Right lobe of liver (tissue), 6 donors: ENCODE data around the gene DDB1. TPM values are rescaled to one million over a fixed set of nuclear protein-coding genes. Genes with fewer than 3 reads are reported as not detected.

ENCODE experiments used
- ATAC-seq, 4 donors: fragments of 200-7000 bp; cut with Tn5 transposase; one replicate each; pipeline ENCODE4 v1.9.1; 2020; ENCODE audit warnings: mild to moderate bottlenecking in 4 of 4, moderate library complexity in 4 of 4
- DNase-seq, 3 donors: peaks; one replicate each; pipeline ENCODE4 v3.0.0-alpha.2; 2020
- H3K27ac ChIP-seq, 3 donors: fragments of 200-600 bp; one replicate each; pipeline ENCODE4 v1.8.0; 2022
- H3K27me3 ChIP-seq, 2 donors: fragments of 200-600 bp; one replicate each; pipeline ENCODE4 v1.8.0; 2022
- H3K36me3 ChIP-seq, 4 donors: fragments of 200-600 bp; sonication (generic) in 1 of 4; one replicate each; pipeline versions ENCODE4 v1.5.1 to v1.8.0; 2017 to 2022; ENCODE audit warnings: control low read depth in 1 of 4
- H3K4me1 ChIP-seq, 4 donors: fragments of 200-600 bp; sonication (generic) in 1 of 4; one replicate each; pipeline versions ENCODE4 v1.5.1 to v1.8.0; 2017 to 2022; ENCODE audit warnings: control low read depth in 1 of 4
- H3K4me3 ChIP-seq, 3 donors: fragments of 200-600 bp; one replicate each; pipeline ENCODE4 v1.8.0; 2022
- H3K9me3 ChIP-seq, 4 donors: fragments of 200-600 bp; sonication (generic) in 1 of 4; one replicate each; pipeline versions ENCODE4 v1.5.1 to v1.8.0; 2017 to 2022; ENCODE audit warnings: control low read depth in 1 of 4
- POLR2A ChIP-seq: fragments of 450-650 bp; IDR thresholded peaks from one replicate; pipeline ENCODE4 v1.6.1; 2017; ENCODE audit warnings: antibody characterized with exemption, mild to moderate bottlenecking
- WGBS: methylation state at CpG from one replicate; pipeline ENCODE4 v1.1.6; 2018; ENCODE audit warnings: low coverage, low lambda C conversion rate; ENCODE audit not compliant: insufficient coverage; ENCODE audit errors: missing lambda C conversion rate; 5-methylcytosine and 5-hydroxymethylcytosine counted together
- intact Hi-C, 2 donors: fragments of 100-400 bp; cut with DNase I; formaldehyde crosslinking; loops; one replicate each; pipeline versions ENCODE4 v1.11.2 to v1.14.1; 2022
- total RNA-seq, 6 experiments: library from RNA; depleted of rRNA in 2 of 6; stranded (reverse); fragments of >200 nt in 2 of 6; fragmentation: NEBNext Ultra II Directional in 3 of 6; extraction: Animal tissue kit (Norgen Biotek cat#: 25700) in 3 of 6; gene quantifications; one replicate each; pipeline versions ENCODE4 v1.1.0 to v1.2.4, GENCODE V29; 2016 to 2023
- TF ChIP-seq, protein P1 (sequence below), 4 donors: fragments of 200-600 bp in 3 of 4; fragments of 450-650 bp in 1 of 4; IDR thresholded peaks; one replicate each; pipeline versions ENCODE4 v1.5.1 to v1.8.0; 2016 to 2022; ENCODE audit warnings: antibody characterized with exemption in 4 of 4, mild to moderate bottlenecking in 2 of 4
- donor health status: DM: no; HTN: yes; CAD: no.
- donor health status: DM: no; HTN: no; CAD: no.
- donor health status: DM: no; HTN: no; CAD: no.
- donor health status: DM: no; HTN: yes; CAD: no.
- donor health status: DM: no; HTN: yes; CAD: no.

DDB1 gene
- total RNA-seq, 6 experiments from 2014 or later = 70.9 to 94.5 (median 83.9) TPM

DNA sequence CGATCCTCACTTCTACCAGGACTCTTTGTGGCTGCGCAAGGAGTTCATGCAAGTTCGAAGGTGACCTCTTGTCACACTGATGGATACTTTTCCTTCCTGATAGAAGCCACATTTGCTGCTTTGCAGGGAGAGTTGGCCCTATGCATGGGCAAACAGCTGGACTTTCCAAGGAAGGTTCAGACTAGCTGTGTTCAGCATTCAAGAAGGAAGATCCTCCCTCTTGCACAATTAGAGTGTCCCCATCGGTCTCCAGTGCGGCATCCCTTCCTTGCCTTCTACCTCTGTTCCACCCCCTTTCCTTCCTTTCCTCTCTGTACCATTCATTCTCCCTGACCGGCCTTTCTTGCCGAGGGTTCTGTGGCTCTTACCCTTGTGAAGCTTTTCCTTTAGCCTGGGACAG, 35.7 kb upstream of the DDB1 start:
- peaks cover 0 to 44% (median 15%) of the 10 kb centered on the region in 4 donors for H3K36me3 ChIP-seq
- no peak overlapping the region for H3K4me3 ChIP-seq
- no peak for DNase-seq
- H3K27me3 ChIP-seq = no peaks in the 10 kb centered on the region
- WGBS = 90% methylated on average over 3 of the region's 7 CpGs
- H3K27ac ChIP-seq = peak overlapping the region in 2 of 3 donors; percentile 47 to 70
- intact Hi-C loops = no loop called here
- no peak for TF ChIP-seq POLR2A
- TF ChIP-seq, protein P1, sequence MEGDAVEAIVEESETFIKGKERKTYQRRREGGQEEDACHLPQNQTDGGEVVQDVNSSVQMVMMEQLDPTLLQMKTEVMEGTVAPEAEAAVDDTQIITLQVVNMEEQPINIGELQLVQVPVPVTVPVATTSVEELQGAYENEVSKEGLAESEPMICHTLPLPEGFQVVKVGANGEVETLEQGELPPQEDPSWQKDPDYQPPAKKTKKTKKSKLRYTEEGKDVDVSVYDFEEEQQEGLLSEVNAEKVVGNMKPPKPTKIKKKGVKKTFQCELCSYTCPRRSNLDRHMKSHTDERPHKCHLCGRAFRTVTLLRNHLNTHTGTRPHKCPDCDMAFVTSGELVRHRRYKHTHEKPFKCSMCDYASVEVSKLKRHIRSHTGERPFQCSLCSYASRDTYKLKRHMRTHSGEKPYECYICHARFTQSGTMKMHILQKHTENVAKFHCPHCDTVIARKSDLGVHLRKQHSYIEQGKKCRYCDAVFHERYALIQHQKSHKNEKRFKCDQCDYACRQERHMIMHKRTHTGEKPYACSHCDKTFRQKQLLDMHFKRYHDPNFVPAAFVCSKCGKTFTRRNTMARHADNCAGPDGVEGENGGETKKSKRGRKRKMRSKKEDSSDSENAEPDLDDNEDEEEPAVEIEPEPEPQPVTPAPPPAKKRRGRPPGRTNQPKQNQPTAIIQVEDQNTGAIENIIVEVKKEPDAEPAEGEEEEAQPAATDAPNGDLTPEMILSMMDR (IDR thresholded peaks at IDR 0.05) = no peak
- no peaks in the 10 kb centered on the region for H3K9me3 ChIP-seq
- peaks cover 0 to 38% (median 14%) of the 10 kb centered on the region in 4 donors for H3K4me1 ChIP-seq
- ATAC-seq = no peak

DNA sequence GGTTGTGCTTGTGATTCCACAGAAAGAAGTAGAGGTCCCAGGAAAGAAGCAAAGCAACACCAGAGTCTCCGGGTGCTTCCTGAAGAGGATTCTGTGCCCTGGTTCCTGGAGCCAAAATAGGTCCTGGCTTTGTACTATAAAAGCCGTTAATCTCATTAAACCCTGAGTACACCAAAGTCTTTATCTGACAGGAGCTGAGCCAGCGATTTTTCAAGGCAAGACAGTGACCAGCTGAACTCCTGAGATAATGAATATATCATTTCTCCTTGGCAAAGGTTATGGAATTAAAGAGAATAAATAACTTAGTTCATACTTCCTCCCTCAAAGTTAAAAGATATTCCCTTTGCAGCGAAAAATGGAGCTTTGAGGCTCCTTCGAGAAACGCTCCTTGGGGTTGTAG, 34.5 kb upstream of the DDB1 start:
- H3K4me3 ChIP-seq = no peak overlapping the region
- H3K27me3 ChIP-seq = no peaks in the 10 kb centered on the region
- ATAC-seq (no peak), DNase-seq (no peak)
- TF ChIP-seq, protein P1 (IDR thresholded peaks at IDR 0.05) = no peak
- TF ChIP-seq POLR2A = no peak
- peaks cover 0 to 44% (median 15%) of the 10 kb centered on the region in 4 donors for H3K36me3 ChIP-seq
- intact Hi-C loops = no loop called here
- no peaks in the 10 kb centered on the region for H3K9me3 ChIP-seq
- WGBS = 74% methylated on average over 5 of the region's 6 CpGs
- no peak overlapping the region for H3K27ac ChIP-seq
- peaks cover 0 to 42% (median 17%) of the 10 kb centered on the region in 4 donors for H3K4me1 ChIP-seq

DNA sequence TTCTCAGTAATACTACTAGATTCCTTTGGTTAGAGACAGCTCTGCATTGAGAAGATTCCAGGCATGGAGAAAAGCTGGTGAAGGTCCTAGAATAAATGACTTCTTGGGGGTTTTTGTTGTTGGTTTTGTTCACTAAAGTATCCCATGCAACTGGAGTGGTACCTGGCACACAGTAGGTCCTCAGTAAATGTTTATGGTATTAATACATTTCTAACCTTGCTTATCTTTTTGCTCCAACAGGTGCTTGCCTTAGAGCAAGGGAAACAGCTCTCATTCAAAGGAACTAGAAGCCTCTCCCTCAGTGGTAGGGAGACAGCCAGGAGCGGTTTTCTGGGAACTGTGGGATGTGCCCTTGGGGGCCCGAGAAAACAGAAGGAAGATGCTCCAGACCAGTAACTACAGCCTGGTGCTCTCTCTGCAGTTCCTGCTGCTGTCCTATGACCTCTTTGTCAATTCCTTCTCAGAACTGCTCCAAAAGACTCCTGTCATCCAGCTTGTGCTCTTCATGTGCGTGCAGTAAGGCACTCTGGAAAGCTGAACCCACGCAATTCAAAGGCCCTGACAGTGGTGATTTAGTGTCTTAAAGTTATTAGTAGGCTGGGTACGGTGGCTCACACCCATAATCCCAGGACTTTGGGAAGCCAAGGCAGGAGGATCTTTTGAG, 31.2 kb upstream of the DDB1 start:
- DNase-seq (no peak), ATAC-seq (no peak)
- H3K36me3 ChIP-seq = peaks cover 0 to 44% (median 15%) of the 10 kb centered on the region in 4 donors
- H3K27ac ChIP-seq = no peak overlapping the region
- intact Hi-C loops = no loop called here
- H3K27me3 ChIP-seq = no peaks in the 10 kb centered on the region
- H3K9me3 ChIP-seq = no peaks in the 10 kb centered on the region
- WGBS = 100% methylated on average over 2 of the region's 5 CpGs
- no peak for TF ChIP-seq POLR2A
- TF ChIP-seq, protein P1 (IDR thresholded peaks at IDR 0.05) = no peak
- H3K4me3 ChIP-seq = no peak overlapping the region
- peaks cover 0 to 34% (median 10%) of the 10 kb centered on the region in 4 donors for H3K4me1 ChIP-seq

DNA sequence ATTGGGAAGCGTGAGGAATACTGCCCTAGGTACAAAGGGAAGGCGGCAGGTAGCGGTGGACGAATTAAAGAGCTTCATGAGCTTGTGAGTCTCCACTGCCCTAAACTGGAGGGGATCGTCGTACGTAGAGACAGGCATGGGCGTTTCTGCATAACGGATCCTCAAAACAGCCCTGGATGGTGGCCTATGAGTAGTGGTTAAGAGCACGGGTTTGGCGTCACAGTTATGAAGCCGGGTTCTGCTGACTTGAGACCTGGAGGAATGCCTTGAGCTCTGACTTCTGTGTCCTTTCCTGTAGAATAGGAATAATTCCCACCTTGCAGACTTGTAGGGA, 29.6 kb upstream of the DDB1 start:
- Histone ChIP-seq H3K4me3 (peak overlapping the region; percentile 61 to 82 (median 81)), H3K9me3 (no peaks in the 10 kb centered on the region), H3K4me1 (peaks cover 0 to 26% (median 6%) of the 10 kb centered on the region in 4 donors), H3K27me3 (no peaks in the 10 kb centered on the region), H3K36me3 (peaks cover 0 to 34% (median 10%) of the 10 kb centered on the region in 4 donors), H3K27ac (peak overlapping the region; percentile 93 to 98 (median 95))
- peak; percentile 3 to 21 (median 8) for ATAC-seq
- TF ChIP-seq, protein P1 (IDR thresholded peaks at IDR 0.05) = no peak
- no peak for TF ChIP-seq POLR2A
- DNase-seq = no peak
- intact Hi-C loops = no loop called here
- 0% methylated on average over 12 of the region's 12 CpGs for WGBS
